ENCODE data around the gene STAG3.

- TF ChIP-seq, protein P1, sequence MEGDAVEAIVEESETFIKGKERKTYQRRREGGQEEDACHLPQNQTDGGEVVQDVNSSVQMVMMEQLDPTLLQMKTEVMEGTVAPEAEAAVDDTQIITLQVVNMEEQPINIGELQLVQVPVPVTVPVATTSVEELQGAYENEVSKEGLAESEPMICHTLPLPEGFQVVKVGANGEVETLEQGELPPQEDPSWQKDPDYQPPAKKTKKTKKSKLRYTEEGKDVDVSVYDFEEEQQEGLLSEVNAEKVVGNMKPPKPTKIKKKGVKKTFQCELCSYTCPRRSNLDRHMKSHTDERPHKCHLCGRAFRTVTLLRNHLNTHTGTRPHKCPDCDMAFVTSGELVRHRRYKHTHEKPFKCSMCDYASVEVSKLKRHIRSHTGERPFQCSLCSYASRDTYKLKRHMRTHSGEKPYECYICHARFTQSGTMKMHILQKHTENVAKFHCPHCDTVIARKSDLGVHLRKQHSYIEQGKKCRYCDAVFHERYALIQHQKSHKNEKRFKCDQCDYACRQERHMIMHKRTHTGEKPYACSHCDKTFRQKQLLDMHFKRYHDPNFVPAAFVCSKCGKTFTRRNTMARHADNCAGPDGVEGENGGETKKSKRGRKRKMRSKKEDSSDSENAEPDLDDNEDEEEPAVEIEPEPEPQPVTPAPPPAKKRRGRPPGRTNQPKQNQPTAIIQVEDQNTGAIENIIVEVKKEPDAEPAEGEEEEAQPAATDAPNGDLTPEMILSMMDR (IDR thresholded peaks at IDR 0.05; ENCODE audit: control extremely low read depth in 1 of 3, insufficient read depth in 1 of 3, low read depth in 1 of 3, low read length in 3 of 3) = no peak
- TF ChIP-seq SUZ12 (IDR thresholded peaks at IDR 0.05; ENCODE audit: low read length) (no peak), GTF2F1 (IDR thresholded peaks at IDR 0.05; ENCODE audit: borderline replicate concordance, low read depth, low read length) (no peak), POLR2AphosphoS5 (IDR thresholded peaks at IDR 0.05; ENCODE audit: low read depth, low read length) (no peak), SIN3A (conservative IDR thresholded peaks at IDR 0.05 in 1 of 2, IDR thresholded peaks at IDR 0.05 in 1 of 2; ENCODE audit: low read depth in 1 of 2, low read length in 2 of 2) (no peak)
These were observed 23.8 kb upstream of the STAG3 start for GRCh38 chr7:100153708-100154535.

Measured in H1 (cell line).